Effector memory CD8-positive, alpha-beta T cell (primary cell): ENCODE measurements around the gene ZNF518B.
"Not testable (repeated sequence)": the region's sequence is repeated elsewhere in the genome, so short reads cannot be mapped to it uniquely, and the experiment has no call there.

Source experiments
- ATAC-seq: fragments of 150-1000 bp; cut with Tn5 transposase; replicated peaks from 2 replicates; pipeline ENCODE4 v1.10.0; 2021; ENCODE audit warnings: mild to moderate bottlenecking, moderate library complexity
- DNase-seq, 3 experiments: peaks; one replicate each; pipeline ENCODE4 v3.0.0; 2021
- H3K27ac Mint-ChIP-seq, 2 donors: one replicate each; pipeline ENCODE4 v1.8.0; 2022; ENCODE audit warnings: mild to moderate bottlenecking in 2 of 2, mixed read lengths in 2 of 2, moderate library complexity in 2 of 2
- H3K27me3 Mint-ChIP-seq, 2 donors: one replicate each; pipeline ENCODE4 v1.8.0; 2022; ENCODE audit warnings: mixed read lengths in 2 of 2
- H3K36me3 Mint-ChIP-seq: one replicate; pipeline ENCODE4 v1.8.0; 2022; ENCODE audit warnings: mild to moderate bottlenecking, moderate library complexity, mixed read lengths; ENCODE audit not compliant: insufficient read depth
- H3K4me1 Mint-ChIP-seq, 2 donors: one replicate each; pipeline ENCODE4 v1.8.0; 2022; ENCODE audit warnings: low read depth in 2 of 2, mixed read lengths in 2 of 2
- H3K4me3 Mint-ChIP-seq, 2 donors: one replicate each; pipeline ENCODE4 v1.8.0; 2022; ENCODE audit warnings: mild to moderate bottlenecking in 2 of 2, mixed read lengths in 2 of 2, moderate library complexity in 2 of 2
- H3K9me3 Mint-ChIP-seq, 2 donors: one replicate each; pipeline ENCODE4 v1.8.0; 2022; ENCODE audit warnings: mixed read lengths in 2 of 2

ZNF518B gene

GRCh38 chr4:10442976-10443375 lies 14.2 kb downstream of the ZNF518B start:
- Mint-ChIP-seq H3K36me3 (peaks cover 4% of the 10 kb centered on the region), H3K4me3 (no peak overlapping the region), H3K4me1 (peaks cover under 1 to 6% of the 10 kb centered on the region in 2 donors), H3K27ac (no peak overlapping the region), H3K9me3 (peaks cover 14 to 16% of the 10 kb centered on the region in 2 donors), H3K27me3 (no peaks in the 10 kb centered on the region)
- ATAC-seq (no peak), DNase-seq (no peak)

DNA sequence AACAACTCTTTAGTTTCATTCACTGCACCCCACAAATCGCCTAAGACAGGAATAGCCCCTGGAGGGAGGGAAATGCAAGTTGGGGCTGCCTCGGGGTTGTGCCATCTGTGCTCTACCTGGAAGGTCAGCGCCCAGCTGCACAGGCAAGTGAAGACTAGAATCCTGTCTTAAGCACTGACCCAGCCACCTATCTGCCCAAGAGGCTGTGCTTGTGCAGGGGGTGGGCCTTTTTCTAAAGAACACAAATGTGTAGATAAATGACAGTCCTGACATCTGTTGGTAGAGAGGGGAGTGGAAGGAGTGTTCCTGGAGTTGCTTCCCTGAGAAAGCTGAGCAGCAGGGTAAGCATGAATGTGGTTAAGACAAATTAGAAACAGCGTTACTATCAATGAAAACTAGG lies 15.7 kb downstream of the ZNF518B start:
- H3K9me3 Mint-ChIP-seq, result peaks cover 7 to 9% of the 10 kb centered on the region in 2 donors
- no peak for ATAC-seq

GRCh38 chr4:10438924-10439323 lies 18.3 kb downstream of the ZNF518B start:
- Mint-ChIP-seq H3K4me3 (no peak overlapping the region), H3K9me3 (peaks cover 7 to 9% of the 10 kb centered on the region in 2 donors), H3K27ac (no peak overlapping the region), H3K4me1 (no peaks in the 10 kb centered on the region), H3K27me3 (no peaks in the 10 kb centered on the region), H3K36me3 (no peaks in the 10 kb centered on the region)
- DNase-seq, result no peak
- ATAC-seq, result no peak

More for the DNA sequence above, 15.7 kb downstream of the ZNF518B start:
- Mint-ChIP-seq H3K4me3 (no peak overlapping the region), H3K4me1 (no peaks in the 10 kb centered on the region), H3K27me3 (no peaks in the 10 kb centered on the region), H3K36me3 (peaks cover 4% of the 10 kb centered on the region), H3K27ac (no peak overlapping the region)
- no peak for DNase-seq

- ATAC-seq, result no peak
- Mint-ChIP-seq H3K27me3 (no peaks in the 10 kb centered on the region), H3K4me1 (no peaks in the 10 kb centered on the region), H3K27ac (no peak overlapping the region), H3K4me3 (no peak overlapping the region), H3K9me3 (peaks cover 7 to 9% of the 10 kb centered on the region in 2 donors), H3K36me3 (no peaks in the 10 kb centered on the region)
- DNase-seq, result no peak
Observed at GRCh38 chr4:10437735-10438134, 19.5 kb downstream of the ZNF518B start.

GRCh38 chr4:10427680-10428079 lies 29.5 kb downstream of the ZNF518B start:
- DNase-seq, ATAC-seq, H3K4me1 Mint-ChIP-seq, H3K9me3 Mint-ChIP-seq, H3K36me3 Mint-ChIP-seq, H3K27ac Mint-ChIP-seq, H3K4me3 Mint-ChIP-seq: not testable (repeated sequence)
- peaks cover 0 to 17% of the 10 kb centered on the region in 2 donors for H3K27me3 Mint-ChIP-seq

GRCh38 chr4:10421344-10422055 lies 35.7 kb downstream of the ZNF518B start:
- Mint-ChIP-seq H3K36me3 (no peaks in the 10 kb centered on the region), H3K27me3 (peaks cover 0 to 2% of the 10 kb centered on the region in 2 donors), H3K27ac (no peak overlapping the region), H3K4me3 (no peak overlapping the region), H3K9me3 (peaks cover 2 to 3% of the 10 kb centered on the region in 2 donors), H3K4me1 (no peaks in the 10 kb centered on the region)
- ATAC-seq, result no peak
- no peak for DNase-seq

GRCh38 chr4:10417740-10418139 lies 39.5 kb downstream of the ZNF518B start:
- Mint-ChIP-seq H3K9me3 (no peaks in the 10 kb centered on the region), H3K36me3 (no peaks in the 10 kb centered on the region), H3K4me1 (no peaks in the 10 kb centered on the region), H3K27ac (no peak overlapping the region), H3K27me3 (no peaks in the 10 kb centered on the region), H3K4me3 (no peak overlapping the region)
- ATAC-seq (no peak), DNase-seq (no peak)

DNA sequence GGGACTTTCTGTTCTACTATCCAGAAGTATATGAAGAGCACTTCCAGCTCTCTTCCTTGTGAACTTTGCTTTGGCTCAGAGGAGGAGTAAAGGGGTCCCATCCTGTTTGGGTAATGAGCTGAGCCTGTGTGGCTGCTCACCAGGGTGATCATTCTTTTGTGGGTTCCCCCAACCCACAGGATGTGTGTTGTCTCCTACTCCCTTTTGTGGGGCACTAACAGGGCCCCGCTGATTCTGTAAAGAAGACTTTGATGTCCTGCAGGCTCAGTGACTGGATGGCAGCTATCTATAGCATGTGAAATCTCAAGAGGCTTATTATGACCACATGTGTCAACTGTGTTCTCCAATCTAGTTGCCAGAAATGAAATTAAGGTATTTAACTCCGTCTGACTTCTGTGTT lies 40.8 kb downstream of the ZNF518B start:
- no peak for DNase-seq

GRCh38 chr4:10413177-10413576 lies 44.0 kb downstream of the ZNF518B start:
- ATAC-seq, result peak; percentile 21
- no peaks in the 10 kb centered on the region for H3K36me3 Mint-ChIP-seq

More for the DNA sequence above, 40.8 kb downstream of the ZNF518B start:
- Mint-ChIP-seq H3K27me3 (no peaks in the 10 kb centered on the region), H3K4me1 (no peaks in the 10 kb centered on the region), H3K4me3 (no peak overlapping the region), H3K36me3 (no peaks in the 10 kb centered on the region), H3K27ac (no peak overlapping the region), H3K9me3 (no peaks in the 10 kb centered on the region)
- no peak for ATAC-seq

DNA sequence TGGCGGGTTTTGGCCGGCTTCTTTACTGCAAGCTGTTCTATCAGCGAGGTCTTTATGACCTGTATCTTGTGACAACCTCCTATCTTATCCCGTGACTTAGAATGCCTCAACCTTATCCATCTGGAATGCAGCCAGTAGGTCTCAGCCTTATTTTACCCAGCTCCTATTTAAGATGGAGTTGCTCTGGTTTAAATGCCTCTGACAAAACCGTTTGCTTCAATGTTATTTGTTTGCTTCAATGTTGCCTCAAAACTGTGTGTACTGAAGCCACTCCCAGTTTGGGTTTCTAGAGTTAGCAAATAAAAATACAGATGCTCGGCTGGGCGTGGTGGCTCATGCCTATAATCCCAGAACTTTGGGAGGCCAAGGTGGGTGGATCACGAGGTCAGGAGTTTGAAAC lies 51.6 kb downstream of the ZNF518B start:
- H3K9me3 Mint-ChIP-seq, result no peaks in the 10 kb centered on the region
- no peak overlapping the region for H3K4me3 Mint-ChIP-seq
- H3K4me1 Mint-ChIP-seq, result no peaks in the 10 kb centered on the region
- DNase-seq (no peak), ATAC-seq (no peak)
- no peaks in the 10 kb centered on the region for H3K36me3 Mint-ChIP-seq
- H3K27ac Mint-ChIP-seq, result no peak overlapping the region
- peaks cover 8 to 17% of the 10 kb centered on the region in 2 donors for H3K27me3 Mint-ChIP-seq

More at GRCh38 chr4:10413177-10413576, 44.0 kb downstream of the ZNF518B start:
- Mint-ChIP-seq H3K9me3 (no peaks in the 10 kb centered on the region), H3K4me1 (no peaks in the 10 kb centered on the region), H3K4me3 (no peak overlapping the region), H3K27ac (no peak overlapping the region), H3K27me3 (no peaks in the 10 kb centered on the region)
- DNase-seq, result no peak

DNA sequence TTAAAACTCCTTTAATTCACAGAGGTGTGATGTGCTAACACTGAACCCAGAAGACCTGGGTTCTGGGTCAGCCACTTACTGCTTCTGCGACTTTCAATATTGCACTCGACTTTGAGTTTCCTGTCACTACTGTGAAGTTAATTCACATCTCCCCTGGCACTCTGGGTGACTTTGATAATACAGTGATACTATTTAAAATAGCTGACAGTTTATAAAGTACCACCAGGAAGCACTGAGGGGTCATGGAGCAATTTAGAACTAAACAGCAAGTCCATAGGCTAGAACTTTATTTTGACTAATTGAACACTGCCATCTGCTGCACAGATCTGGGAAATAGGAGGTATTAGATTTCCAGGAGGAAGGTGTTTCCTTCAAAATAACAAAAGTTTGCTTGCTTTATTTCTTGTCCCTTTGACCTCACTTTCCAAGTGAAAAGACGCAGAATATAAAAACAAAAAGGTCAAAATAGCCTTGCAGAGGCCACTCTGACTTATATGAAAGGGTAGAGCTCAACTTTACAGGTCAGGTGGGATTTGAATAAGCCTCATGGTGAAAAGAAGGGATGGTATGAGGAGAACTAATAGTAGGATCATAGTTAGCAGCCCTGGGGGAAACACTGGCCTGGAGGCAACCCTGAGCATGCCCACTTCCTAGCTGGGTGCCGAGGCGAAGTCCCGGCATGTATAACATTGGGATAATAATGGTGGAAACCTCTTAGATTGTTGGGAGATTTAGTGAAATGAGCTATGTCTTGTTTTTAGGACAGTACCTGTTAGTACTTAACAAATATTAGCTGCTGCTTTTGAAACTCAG lies 53.4 kb downstream of the ZNF518B start:
- H3K36me3 Mint-ChIP-seq, result no peaks in the 10 kb centered on the region
- no peaks in the 10 kb centered on the region for H3K4me1 Mint-ChIP-seq
- no peak for ATAC-seq
- H3K27me3 Mint-ChIP-seq, result peaks cover 8 to 17% of the 10 kb centered on the region in 2 donors
- H3K9me3 Mint-ChIP-seq, result no peaks in the 10 kb centered on the region
- H3K27ac Mint-ChIP-seq, result no peak overlapping the region
- DNase-seq, result no peak
- H3K4me3 Mint-ChIP-seq, result no peak overlapping the region

GRCh38 chr4:10395971-10396580 lies 61.1 kb downstream of the ZNF518B start:
- ATAC-seq (no peak), DNase-seq (no peak)
- H3K27ac Mint-ChIP-seq, result no peak overlapping the region
- no peaks in the 10 kb centered on the region for H3K36me3 Mint-ChIP-seq
- peaks cover 0 to 10% of the 10 kb centered on the region in 2 donors for H3K27me3 Mint-ChIP-seq
- H3K9me3 Mint-ChIP-seq, result no peaks in the 10 kb centered on the region
- H3K4me1 Mint-ChIP-seq, result no peaks in the 10 kb centered on the region
- H3K4me3 Mint-ChIP-seq, result no peak overlapping the region
